Dermis microvascular lymphatic vessel endothelial cell (primary cell): ENCODE measurements around the gene PNLDC1. TPM values are rescaled to one million over a fixed set of nuclear protein-coding genes. Genes with fewer than 3 reads are reported as not detected.
"Not testable (repeated sequence)": the region's sequence is repeated elsewhere in the genome, so short reads cannot be mapped to it uniquely, and the experiment has no call there.

Source experiments
- DNase-seq, 2 donors: peaks; one replicate each; pipeline versions ENCODE4 v3.0.0 to v3.0.0-alpha.2; 2010; ENCODE audit warnings: low read depth in 2 of 2
- total RNA-seq: library from RNA; depleted of rRNA; stranded (reverse); fragments of >200 nt; gene quantifications from 2 replicates; pipeline ENCODE4 v1.2.1, GENCODE V29; 2014

Gene PNLDC1
- total RNA-seq, 1 donor from 2014 or later: not detected

DNA sequence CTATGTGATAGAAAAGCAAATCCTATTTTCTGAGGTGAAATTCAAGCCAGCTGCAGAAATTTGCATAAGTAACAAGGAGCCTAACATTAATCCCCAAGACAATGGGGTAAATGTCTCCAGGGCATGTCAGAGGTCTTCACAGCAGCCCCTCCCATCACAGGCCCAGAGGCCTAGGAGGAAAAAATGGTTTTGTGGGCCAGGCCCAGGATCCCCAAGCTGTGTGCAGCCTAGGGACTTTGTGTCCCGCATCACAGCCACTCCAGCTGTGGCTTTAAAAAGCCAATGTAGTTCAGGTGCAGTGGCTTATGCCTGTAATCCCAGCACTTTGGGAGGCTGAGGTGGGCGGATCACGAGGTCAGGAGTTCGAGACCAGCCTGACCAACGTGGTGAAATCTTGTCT lies 48.5 kb downstream of the PNLDC1 start:
- DNase-seq: not testable (repeated sequence)

DNA sequence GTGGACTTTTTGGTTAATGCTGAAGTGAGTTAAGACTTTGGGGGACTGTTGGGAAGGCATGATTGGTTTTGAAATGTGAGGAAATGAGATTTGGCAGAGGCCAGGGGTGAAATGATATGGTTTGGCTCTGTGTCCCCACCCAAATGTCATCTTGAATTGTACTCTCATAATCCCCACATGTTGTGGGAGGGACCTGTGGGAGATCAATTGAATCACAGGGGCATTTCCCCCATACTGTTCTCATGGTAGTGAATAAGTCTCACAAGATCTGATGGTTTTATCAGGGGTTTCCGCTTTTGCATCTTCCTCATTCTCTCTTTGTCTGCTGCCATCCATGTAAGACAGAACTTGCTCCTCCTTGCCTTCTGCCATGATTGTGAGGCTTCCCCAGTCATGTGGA lies 49.8 kb downstream of the PNLDC1 start:
- not testable (repeated sequence) for DNase-seq

DNA sequence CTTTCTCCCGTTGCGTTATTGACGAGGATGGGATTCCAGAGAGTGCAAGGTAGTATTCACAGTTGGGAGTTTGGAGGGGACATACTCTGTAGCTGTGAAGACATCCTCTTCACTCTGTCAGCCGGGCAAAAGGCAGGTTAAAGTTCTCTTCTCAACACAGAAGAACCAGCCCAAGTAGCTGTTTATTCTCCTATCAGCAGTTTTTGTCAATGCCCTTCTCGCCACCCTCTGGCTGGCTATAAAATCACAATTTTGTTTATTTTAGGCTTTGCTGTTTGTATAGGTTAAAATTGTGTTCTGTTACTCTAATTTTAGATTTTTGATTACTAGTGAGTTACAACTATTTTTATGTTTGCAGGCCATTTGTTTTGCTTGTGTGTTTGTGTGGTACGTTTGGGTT lies 52.8 kb downstream of the PNLDC1 start:
- no peak for DNase-seq

DNA sequence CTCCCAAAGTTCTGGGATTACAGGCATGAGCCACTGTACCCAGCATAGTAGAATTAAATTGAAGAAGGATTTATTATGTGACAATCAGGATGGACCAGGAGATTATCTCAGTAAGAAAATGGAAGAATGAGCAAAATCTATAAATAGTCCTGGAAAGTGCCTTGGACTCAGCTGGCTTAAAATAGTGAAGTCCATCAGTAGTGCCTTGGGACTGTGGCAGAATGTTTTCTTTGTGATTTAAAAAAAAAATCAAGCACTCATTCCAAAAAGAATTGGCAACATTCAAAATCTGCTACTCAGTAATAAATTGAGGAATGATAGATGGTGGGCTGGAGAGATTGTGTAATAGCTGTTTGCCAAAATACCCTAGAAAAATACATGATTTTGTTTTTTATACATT lies 53.7 kb downstream of the PNLDC1 start:
- no peak for DNase-seq

DNA sequence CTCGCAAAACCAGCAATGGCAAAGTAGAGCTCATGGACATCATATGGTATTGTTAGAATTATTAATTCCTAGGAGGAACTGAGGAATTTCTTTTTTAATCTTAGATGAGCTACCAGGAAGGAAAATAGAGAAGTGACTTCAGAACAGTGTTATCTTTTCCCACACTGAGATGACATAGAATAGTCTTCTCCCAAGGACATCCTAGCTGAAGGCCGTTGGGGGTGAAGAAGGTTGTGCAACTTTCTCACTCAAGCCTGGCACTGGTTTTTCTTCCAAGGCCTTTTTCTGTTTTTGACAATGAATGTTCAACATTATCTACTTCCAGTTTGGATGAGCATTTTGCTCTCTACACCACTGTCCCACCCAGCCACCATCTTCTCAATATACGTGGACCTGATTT lies 54.9 kb downstream of the PNLDC1 start:
- DNase-seq: no peak

DNA sequence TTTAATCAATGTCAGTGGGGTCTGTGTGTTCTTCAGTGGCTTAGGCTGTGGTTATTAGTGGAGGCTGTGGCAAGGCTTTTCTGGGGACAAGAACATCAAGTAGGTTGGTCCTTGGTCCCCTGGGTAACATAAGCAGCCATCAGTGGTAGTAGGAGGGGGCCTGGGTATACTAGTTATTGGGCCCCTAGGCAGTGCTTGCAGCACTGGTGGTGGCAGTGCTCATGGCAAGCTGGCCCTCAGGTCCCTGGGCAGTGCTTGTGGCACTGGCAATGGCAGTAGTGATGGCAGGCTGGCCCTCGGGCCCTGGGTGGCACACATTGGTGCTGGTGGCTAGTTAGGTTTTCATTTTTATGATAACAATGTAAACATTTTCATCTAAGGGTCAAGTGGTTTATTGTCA lies 58.2 kb downstream of the PNLDC1 start:
- DNase-seq: no peak

DNA sequence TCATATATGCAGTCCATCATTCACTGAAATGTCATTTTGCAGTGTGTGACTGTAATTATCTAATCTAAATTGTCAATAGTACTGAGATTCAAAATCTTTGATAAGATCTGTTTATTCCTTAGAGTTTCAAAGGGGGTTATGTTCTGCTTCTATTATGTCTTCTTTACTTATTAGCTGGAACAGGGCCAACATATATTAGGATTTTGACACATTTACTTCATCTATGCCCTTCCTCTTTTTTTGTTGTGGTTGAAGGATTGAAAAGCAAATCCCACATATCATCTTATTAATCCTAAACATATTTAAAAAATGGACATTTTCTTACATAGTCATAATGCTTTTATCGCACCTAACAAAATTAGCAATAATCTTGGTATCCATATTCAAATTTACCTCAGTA lies 60.4 kb downstream of the PNLDC1 start:
- no peak for DNase-seq

DNA sequence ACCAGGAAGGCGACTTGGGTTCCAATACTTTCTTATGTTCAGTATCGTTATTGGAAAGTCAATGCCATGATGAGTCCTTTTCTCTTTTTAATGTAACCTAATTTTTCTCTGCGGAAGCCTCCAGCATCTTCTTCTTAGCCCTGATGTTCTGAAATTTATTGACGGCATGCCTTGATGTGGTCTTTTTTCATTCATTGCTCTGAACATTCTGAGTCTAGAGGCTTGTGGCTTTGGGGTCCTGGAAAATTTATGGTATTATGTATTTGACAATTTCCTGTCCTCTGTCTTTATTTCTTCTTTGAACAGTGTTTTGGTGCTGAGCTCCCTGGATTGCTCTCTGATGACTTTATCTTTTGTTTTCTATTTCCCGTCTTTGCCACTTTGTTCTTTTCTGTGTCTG lies 62.0 kb downstream of the PNLDC1 start:
- no peak for DNase-seq

DNA sequence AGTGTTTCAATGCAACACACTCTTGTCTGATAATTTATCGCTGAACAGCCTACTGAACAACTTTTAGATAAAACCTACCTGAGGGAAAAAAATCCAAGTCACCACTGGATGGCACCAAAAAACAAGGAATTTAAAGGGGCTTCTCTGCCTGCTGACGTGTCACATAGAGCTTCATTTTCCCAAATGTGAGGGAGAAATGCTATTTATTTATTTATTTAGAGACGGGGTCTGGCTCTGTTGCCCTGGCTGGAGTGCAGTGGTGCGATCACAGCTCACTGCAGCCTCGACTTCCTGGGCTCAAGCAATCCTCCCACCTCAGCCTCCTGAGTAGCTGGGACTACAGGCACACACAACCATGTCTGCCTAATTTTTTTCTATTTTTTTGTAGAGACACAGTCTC lies 63.3 kb downstream of the PNLDC1 start:
- DNase-seq: peak; percentile 45 to 63

DNA sequence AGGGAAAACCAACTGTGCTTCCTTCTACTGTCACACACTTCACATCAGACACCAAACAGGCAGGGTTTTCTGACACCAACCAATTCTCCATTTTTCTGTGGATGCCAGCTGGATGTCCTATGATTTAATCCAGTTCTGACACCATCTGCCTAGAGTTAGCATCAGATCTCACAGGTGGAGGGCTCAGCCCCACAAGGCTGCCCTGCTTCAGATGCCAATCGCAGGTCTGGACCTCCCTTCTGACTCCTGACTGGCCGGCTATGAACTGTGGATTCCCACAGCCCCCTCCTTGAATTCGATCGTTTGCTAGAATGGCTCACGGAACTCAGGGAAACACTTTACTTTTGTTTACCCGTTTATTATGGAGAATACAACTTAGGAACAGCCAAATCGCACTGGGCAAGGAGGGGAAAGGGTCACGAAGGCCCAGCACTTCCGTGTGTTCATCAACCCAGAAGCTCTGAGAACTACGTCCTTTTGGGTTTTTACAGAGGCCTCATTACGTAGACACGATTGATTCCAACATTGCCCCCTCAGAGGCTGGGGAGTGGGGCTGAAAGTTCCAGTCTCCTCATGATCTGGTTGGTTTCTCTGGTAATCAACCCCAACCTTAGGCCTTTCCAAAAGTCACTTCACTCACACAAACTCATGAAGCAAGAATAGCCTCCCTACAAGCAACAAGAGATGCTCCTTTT lies 65.3 kb downstream of the PNLDC1 start:
- DNase-seq: no peak

DNA sequence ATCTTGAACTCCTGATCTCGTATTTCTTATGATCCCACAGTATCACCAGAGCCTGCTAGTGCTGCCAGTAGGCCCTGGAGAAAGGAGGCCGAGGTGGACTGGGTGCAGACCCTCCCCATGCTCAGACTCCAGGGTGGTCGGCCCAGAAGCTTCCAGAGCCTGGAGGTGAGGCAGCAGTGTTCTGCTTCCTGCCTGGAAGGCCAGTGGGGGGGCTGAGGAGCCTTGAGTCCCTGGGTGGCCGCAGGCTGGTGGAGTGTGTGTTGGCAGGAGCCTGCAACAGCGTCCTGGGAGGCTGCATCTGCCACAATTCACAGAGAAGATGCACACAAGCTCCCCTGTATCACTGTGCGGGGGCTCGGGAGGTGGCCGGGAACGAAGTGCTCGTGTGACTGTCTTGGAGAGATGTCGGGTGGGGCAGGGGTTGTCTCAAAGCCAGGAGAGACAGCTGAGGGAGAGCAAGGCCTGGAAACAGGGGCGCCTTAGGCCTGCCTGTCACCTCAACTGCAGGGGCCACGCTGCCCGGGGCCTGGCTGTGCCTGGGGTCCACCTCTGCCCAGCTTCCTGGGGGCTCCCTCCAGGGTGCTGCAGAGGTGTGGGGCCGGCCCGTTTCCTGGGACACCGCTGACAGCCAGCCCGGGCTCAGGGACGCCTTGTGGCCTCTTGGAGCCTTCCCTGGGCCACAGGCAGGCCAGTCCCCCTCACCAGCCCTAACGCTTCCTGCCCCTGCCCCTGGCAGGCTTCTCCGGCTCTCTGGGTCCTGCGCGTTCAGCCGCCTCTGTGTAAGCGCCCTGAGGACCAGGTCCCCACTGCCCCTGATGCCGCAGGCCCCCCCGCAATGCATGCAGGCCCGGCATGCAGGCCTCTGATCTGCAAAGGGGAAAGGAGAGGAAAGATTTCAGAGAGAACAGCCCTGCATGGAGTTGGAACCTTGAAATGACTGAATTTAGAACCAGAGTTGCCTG lies 66.5 kb downstream of the PNLDC1 start:
- DNase-seq: no peak

Other genes starting within 250 kb of the PNLDC1 start
- 206 and 419 TPM in 2 replicates for gene SOD2, start 107.0 kb upstream of the PNLDC1 start, total RNA-seq
- gene WTAP, start 72.8 kb upstream of the PNLDC1 start, total RNA-seq: 69.2 and 79.5 TPM in 2 replicates
- 32.7 and 83.6 TPM in 2 replicates for gene ACAT2, start 38.2 kb upstream of the PNLDC1 start, total RNA-seq
- gene TCP1, start 10.7 kb upstream of the PNLDC1 start, total RNA-seq: 296 and 341 TPM in 2 replicates
- 48.9 and 63.0 TPM in 2 replicates for gene MRPL18, start 9.8 kb upstream of the PNLDC1 start, total RNA-seq
- not detected in 2 replicates for gene MAS1, start 90.7 kb downstream of the PNLDC1 start, total RNA-seq
- 81.4 and 120 TPM in 2 replicates for gene IGF2R, start 168.8 kb downstream of the PNLDC1 start, total RNA-seq